GM10266 (cell line): ENCODE results near the gene F11R.
"Not testable (repeated sequence)": the region's sequence is repeated elsewhere in the genome, so short reads cannot be mapped to it uniquely, and the experiment has no call there.

ENCODE experiments used
- DNase-seq: peaks from one replicate; pipeline ENCODE4 v3.0.0; 2012; ENCODE audit errors: extremely low spot score
- TF ChIP-seq, protein P1 (sequence below): IDR thresholded peaks from 2 replicates; pipeline ENCODE4 v1.5.1; 2012; ENCODE audit warnings: mild to moderate bottlenecking, low read depth; ENCODE audit not compliant: control insufficient read depth, insufficient read depth; ENCODE audit errors: missing control alignments

Gene F11R

DNA sequence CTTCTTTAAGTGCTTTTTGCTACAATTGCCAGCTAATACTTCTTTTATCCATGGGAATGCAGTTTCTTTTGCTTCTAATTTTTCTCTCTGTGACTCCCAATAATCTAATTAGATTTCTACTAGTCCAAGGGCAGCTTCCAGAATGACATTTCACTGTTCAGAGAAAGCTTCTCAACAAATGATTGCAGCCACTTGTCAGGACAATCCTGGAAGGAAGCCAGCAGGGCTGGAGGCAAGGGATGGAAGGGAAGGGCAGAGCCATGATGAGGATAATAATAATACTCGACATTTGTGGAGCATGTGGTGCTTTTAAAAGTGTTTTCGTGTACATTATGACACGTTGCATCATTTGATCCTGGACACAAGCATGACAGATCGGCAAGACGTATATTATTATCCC, 19.4 kb downstream of the F11R start:
- TF ChIP-seq, protein P1, sequence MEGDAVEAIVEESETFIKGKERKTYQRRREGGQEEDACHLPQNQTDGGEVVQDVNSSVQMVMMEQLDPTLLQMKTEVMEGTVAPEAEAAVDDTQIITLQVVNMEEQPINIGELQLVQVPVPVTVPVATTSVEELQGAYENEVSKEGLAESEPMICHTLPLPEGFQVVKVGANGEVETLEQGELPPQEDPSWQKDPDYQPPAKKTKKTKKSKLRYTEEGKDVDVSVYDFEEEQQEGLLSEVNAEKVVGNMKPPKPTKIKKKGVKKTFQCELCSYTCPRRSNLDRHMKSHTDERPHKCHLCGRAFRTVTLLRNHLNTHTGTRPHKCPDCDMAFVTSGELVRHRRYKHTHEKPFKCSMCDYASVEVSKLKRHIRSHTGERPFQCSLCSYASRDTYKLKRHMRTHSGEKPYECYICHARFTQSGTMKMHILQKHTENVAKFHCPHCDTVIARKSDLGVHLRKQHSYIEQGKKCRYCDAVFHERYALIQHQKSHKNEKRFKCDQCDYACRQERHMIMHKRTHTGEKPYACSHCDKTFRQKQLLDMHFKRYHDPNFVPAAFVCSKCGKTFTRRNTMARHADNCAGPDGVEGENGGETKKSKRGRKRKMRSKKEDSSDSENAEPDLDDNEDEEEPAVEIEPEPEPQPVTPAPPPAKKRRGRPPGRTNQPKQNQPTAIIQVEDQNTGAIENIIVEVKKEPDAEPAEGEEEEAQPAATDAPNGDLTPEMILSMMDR, result no peak
- DNase-seq, result no peak

DNA sequence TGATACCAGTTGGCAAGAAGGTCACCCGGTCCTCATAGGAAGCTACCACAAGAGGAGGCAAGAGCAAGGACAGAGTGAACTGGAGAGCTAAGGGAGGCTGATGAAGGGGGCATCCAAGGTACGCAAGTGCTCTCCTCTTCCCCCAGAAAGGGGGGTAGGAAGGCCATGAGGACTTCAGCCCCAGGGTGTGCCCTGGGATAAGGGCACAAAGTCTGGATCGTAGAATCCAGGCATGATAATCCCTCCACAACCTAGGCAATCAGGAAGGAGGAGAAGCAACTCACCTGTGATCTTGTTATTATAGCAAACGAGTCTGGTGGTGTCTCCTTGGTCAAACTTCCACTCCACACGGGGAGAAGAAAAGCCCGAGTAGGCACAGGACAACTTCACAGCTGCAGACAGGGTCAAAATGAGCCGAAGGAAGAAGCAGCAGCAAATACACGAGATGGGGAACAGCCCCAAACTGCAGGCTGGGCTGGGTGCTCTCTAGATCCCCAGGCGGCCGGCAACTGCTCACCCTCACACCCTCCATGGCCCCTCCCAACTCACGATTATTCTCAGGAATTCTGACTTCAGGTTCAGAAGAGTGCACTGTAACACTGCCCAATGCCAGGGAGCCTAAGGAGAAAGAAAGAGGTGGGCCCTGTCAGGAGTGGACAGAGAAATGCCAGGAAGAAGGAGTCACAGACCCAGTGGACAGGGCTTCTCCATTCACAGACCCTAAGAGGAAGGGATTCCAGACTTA, 20.0 kb downstream of the F11R start:
- no peak for DNase-seq
- TF ChIP-seq, protein P1, result no peak

DNA sequence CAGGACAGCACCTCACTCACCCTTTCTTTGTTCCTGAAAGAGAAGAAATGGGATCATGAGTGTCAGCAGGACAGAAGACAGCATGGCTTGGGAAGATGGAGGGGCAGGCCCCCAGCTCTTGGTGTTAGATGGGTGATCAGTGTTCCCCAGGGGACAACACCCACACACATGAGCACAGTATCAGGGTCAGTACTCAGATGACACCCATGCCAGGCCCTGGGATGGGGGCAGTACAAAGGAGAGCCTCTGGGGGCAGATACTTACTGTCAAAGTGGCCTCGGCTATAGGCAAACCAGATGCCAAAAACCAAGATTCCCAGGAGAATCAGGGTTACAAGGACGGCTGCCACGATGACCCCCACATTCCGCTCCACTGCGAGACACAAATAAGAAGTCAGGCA, 21.6 kb downstream of the F11R start:
- no peak for DNase-seq
- TF ChIP-seq, protein P1, result no peak

DNA sequence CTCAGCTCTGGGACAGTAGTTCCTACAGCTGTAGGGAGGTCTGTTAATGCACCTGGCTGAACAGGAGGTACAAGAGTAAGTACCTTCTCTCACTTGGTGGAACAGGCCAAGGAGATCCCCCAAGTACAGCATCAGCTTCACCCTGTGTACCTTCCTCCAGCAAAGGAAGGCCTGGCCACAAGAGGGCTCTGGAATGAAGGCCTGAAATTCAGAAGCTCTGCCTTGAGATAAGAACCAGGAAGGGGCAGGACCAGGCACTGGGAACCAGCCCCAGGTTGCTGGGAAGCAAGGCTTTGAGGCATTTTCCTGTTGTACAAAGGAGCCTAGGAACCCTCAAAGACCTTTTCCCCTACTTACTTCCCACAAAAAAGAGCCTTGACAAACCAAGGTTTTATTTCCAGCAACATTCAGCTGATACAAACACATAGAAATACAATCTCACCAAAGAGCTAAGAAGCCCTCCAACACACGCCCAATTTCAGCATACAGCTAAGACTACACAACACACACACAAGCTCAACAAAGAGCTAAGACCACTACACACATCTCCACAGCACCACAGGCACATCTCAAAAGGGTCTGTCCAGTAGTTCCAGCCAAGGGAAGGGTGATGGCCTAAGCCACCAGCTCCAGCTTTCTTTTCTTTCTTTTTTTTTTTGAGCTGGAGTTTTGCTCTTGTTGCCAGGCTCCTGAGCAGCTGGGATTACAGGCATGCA, 23.5 kb downstream of the F11R start:
- TF ChIP-seq, protein P1, result peak; percentile 71
- DNase-seq, result peak; percentile 61

DNA sequence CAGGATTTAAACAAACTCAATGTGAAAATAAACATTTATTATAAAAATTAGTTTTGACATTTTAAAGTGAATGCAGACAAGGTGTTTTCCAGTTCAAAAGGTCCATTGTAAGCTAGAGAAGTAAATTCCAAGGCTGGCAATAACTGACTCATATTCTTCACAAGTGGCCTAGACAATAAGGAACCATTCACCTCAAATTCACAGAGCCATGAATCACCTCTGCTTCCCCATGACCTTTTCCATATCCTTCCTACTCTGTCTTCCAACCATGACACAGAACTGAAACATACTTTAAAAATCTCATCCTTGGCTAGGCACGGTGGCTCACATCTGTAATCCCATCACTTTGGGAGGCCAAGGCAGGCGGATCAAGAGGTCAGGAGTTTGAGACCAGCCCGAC, 24.8 kb downstream of the F11R start:
- DNase-seq, result no peak
- TF ChIP-seq, protein P1, result no peak

DNA sequence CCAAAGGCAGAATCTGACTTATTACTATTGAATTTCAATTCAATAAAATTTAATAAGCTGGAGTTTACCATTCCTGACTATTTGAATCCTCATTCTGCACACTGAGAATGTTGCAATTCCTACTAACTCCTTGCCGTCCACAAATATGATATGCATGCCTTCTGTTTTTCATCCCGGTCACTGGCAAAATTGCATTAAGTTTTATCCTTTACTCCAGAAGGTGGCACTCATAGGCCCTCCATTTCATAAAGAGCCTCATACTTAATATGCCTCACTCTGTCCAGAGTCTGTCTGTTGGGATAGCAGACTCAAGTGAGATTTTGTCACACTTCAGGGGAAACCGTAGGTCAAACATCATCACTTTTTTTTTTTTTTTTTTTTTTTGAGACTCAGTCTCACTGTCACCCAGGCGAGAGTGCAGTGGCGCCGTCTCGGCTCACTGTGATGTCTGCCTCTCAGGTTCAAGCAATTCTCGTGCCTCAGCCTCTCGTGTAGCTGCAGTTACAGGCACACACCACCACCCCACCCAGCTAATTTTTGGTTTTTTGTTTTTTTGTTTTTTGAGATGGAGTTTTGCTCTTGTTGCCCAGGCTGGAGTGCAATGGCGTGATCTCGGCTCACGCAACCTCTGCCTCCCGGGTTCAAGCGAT, 27.3 kb downstream of the F11R start:
- DNase-seq, result no peak
- TF ChIP-seq, protein P1, result peak; percentile 19

DNA sequence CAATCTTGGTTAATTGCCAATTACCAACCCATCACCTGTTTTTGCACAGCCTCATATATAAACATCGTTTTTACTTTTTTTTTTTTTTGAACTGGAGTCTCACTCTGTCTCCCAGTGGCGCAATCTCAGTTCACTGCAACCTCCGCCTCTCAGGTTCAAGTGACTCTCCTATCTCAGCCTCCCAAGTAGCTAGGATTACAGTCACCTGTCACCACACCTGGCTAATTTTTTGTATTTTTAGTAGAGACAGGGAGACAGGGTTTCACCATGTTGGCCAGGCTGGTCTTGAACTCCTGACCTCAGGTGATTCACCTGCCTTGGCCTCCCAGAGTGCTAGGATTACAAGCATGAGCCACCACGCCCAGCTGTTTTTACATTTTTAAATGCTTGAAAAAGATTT, 28.9 kb downstream of the F11R start:
- not testable (repeated sequence) for DNase-seq
